Epithelial cell of esophagus (primary cell): Measurements from ENCODE around the gene NID1.
A peak's percentile ranks its signal among the peaks of the same experiment; 100 is the strongest.
"Not testable (repeated sequence)": the region's sequence is repeated elsewhere in the genome, so short reads cannot be mapped to it uniquely, and the experiment has no call there.

ENCODE experiments used
- DNase-seq: peaks from one replicate; pipeline ENCODE4 v3.0.0; 2010; ENCODE audit warnings: low read depth
- H3K4me3 ChIP-seq: 2 replicates; pipeline ENCODE4 v1.5.1; 2011; ENCODE audit warnings: mild to moderate bottlenecking, low read length, control low read depth
- CTCF ChIP-seq: IDR thresholded peaks from 2 replicates; pipeline ENCODE4 v1.5.1; 2011; ENCODE audit warnings: low read depth, mild to moderate bottlenecking, low read length, control low read depth, inconsistent platforms; ENCODE audit not compliant: insufficient read depth; ENCODE audit errors: missing control alignments

The NID1 gene

GRCh38 chr1:236101233-236102200 is 36.6 kb upstream of the NID1 start:
- DNase-seq: no peak
- TF ChIP-seq CTCF: no peak
- H3K4me3 ChIP-seq: no peak overlapping the region

- H3K4me3 ChIP-seq: no peak overlapping the region
- DNase-seq: no peak
- TF ChIP-seq CTCF: no peak
These were observed 35.9 kb upstream of the NID1 start for GRCh38 chr1:236100799-236101198.

GRCh38 chr1:236099355-236099974 is 34.6 kb upstream of the NID1 start:
- no peak for TF ChIP-seq CTCF
- no peak for DNase-seq
- no peak overlapping the region for H3K4me3 ChIP-seq

GRCh38 chr1:236098267-236098666 is 33.4 kb upstream of the NID1 start:
- no peak for TF ChIP-seq CTCF
- DNase-seq: no peak
- H3K4me3 ChIP-seq: no peak overlapping the region

GRCh38 chr1:236096660-236097482 is 32.0 kb upstream of the NID1 start:
- H3K4me3 ChIP-seq: not testable (repeated sequence)
- DNase-seq: peak; percentile 82

- TF ChIP-seq CTCF: no peak
- DNase-seq: no peak
- H3K4me3 ChIP-seq: no peak overlapping the region
These were observed 31.0 kb upstream of the NID1 start for GRCh38 chr1:236095705-236096520.
